ENCODE measurements around the gene ALDH1A2.
"Not testable (repeated sequence)": the region's sequence is repeated elsewhere in the genome, so short reads cannot be mapped to it uniquely, and the experiment has no call there.

Gene ALDH1A2

GRCh38 chr15:58066042-58066867, 744 bp upstream of the ALDH1A2 start:
- DNase-seq: peak in 2 of 6 experiments; percentile 12

GRCh38 chr15:58064980-58065444, 499 bp downstream of the ALDH1A2 start:
- DNase-seq: peak in 1 of 6 experiments; percentile 17

DNA sequence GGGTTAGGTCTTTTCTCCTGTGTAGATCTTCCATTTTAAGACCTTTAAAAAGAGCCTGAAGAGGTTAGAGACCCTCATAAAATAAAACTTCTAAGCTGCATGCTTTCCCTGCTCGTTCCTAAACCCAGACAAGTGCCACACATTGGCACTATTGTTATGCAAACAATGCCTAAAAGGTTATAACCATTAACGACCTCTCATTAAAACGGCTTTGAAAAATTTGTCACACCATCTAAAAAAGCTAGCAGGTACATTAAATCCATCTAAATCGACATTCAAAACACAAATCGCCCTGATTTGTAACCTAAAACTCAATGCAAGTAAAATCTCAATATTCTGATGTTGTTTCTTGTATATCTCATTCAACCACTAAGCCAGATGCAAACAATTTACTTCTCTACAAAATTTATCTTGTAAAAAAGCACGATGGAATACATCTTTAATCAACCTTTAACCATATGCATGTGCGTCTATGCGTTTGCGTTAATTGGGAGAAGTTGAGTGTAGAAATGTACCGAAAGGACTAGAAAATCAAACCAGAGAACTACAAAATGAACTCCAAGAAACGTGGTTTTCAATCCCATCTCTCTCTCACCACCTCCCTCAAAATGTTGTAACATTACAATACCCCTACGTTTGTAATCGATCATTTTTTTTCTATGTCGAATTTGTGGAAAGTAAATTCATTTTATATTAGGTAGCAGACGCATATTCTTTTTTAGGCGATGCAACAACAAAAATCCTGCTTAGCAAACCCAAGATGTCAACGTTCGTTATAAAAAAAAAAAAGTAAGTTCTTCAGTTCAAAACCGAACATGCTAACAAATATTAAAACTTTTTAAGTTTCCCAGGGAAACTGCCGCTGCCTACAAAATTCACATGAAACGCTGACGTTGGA, 1.2 kb downstream of the ALDH1A2 start:
- no peak for DNase-seq

GRCh38 chr15:58063614-58064013, 1.9 kb downstream of the ALDH1A2 start:
- no peak for DNase-seq

- DNase-seq: no peak
Measured at GRCh38 chr15:58062983-58063382, 2.5 kb downstream of the ALDH1A2 start.

DNA sequence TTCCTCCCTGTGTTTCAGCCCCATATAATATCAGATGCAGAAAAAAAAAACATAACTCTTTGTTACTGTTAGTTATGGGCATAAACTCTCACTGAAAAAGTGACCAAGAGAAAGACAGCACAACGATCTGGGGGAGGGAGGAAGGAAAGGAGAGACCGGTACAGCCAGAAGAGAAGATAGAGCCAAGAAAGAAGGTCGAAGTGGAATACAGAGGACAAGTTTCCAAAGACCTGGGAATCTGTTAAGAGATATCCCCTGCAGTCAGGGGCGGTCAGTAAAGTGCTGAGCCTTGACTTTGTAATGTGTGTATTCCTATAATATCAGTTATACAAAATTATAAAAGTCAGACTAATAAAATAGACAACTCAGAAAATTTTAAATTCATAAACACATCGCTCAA, 3.3 kb downstream of the ALDH1A2 start:
- DNase-seq: no peak

DNA sequence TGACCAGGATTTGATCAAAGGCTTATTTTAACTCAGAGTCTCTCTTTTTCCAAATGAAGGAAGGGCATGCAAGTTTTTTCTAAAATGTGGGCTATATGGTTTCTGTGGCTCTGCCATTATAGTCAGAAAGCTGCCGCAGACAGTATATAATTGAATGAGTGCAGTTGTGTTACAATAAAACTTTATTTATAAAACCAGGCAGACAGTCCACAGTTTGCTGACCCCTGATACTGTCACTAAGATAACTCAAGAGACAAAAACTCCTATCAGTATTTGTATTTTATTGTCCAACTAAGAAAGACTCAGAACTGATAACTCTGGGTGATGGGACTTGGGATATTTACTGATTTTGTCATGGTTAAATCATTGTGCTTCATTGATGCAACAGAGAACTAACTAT, 4.9 kb downstream of the ALDH1A2 start:
- no peak for DNase-seq

- no peak for DNase-seq
Measured at GRCh38 chr15:58058729-58059128, 6.8 kb downstream of the ALDH1A2 start.

DNA sequence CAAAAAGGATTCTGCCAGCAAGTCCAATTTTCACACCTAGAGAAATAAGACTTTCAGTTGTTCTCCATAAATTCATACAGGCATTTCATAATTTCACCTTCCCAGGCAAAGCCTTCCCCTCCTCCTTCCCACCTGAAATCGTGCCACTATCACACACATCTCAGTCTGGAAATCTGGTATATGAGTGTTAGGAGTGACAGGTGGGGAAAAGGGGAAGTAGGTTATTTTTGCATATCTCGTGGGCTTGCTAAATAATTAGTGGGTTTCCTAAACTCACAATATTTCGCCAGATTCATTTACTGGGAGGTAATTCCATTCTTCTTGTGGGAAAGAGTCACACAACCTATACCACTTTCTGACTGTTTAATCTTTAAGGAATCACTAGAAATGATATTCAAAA, 7.4 kb downstream of the ALDH1A2 start:
- DNase-seq: no peak

DNA sequence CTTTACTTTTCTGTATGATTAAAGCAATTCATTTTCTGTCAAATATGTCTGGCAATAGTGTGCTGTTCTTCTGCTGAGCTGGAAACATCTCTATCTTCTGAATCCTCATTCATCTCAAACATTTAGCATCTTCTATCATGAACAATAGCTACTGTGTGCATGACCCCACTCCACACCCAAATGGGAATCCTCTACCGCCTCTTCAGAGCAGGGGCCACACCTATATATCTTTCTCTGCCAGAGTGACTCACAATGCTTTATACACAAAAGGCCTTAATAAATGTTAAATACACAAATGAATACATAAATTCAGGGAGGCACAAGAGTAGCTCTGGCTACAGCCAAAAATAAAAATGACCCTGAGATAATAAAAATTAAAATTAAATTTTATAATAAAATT, 8.0 kb downstream of the ALDH1A2 start:
- DNase-seq: no peak

- no peak for DNase-seq
Measured at GRCh38 chr15:58056015-58056414, 9.5 kb downstream of the ALDH1A2 start.

- DNase-seq: no peak
Measured at GRCh38 chr15:58053315-58054153, 12.0 kb downstream of the ALDH1A2 start.

DNA sequence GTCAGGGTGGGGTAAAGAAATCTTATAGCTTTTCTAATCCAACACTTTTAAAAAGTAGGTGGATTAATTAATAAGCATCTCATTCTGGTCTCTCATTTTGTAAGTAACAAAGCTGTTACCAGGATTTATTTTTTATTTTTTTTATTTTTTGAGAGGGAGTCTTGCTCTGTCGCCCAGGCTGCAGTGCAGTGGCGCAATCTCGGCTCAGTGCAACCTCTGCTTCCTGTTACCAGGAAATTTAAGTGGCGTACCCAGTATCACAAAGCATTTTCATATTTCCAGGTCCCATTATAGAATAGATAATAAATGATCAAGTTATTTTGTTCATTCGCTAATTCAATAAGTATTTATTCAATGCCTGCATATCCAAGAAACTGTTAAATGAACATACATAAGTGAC, 13.2 kb downstream of the ALDH1A2 start:
- no peak for DNase-seq

GRCh38 chr15:58049520-58050227, 15.8 kb downstream of the ALDH1A2 start:
- DNase-seq: no peak

DNA sequence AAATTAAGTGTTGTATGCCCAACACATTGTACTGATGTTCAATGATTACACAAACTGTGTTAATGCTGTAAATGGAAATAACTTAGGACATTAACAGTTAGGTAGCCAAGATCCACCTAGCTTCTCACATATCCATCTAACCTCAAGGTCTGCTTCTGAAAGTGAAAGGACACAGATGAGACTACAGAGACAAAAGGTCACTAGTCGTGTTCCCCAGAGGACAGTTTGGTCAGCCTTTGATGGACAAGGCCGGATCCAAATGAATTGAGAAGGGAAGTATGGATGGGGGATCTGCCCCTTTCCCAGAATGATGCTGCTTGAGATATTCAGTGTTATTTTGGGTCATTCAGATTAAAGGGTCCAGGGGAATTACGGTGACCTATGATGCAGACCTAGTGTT, 17.2 kb downstream of the ALDH1A2 start:
- DNase-seq: no peak

DNA sequence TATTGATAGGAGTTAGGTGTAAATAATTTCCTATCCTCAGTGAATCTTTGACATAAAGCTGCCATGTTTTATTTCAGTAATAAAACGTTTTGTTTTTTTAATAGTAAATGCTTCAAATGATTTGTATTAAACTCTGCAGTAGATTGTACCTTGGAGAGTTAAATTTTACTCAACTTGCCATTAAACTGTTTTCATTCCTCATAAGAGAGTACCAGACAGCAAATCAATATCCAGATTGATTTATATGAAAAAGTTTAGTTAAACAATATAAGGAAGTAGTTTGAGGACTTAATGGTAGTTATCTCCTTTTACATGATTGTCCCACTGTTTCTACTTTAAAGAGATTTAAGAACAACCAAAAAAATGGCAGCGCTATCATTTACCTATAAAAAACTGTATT, 18.4 kb downstream of the ALDH1A2 start:
- no peak for DNase-seq

DNA sequence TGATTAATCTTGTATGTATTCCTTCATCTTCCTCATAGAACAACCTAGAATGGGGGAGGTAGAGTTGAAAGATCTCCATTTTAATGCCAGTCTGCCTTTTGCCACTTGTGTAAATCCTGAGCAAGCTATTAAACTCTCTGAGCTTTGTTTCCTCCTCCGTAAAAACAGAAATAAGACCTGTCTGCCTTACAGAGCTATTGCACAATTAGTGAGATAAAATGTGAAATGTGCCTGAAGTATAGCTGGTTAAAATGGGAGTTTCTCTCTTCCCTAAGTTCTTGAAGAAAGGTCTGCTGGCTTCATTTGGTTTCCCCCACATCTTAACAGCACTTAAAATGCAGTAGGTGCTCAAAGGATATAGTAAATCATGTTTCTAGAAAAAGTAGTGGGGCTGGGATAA, 19.0 kb downstream of the ALDH1A2 start:
- DNase-seq: no peak

DNA sequence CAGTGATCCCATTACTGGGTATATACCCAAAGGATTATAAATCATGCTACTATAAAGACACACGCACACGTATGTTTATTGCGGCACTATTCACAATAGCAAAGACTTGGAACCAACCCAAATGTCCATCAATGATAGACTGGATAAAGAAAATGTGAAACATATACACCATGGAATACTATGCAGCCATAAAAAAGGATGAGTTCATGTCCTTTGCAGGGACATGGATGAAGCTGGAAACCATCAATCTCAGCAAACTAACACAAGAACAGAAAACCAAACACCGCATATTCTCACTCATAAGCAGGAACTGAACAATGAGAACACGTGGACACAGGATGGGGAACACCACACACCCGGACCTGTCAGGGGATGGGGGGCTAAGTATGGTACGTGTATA, 20.1 kb downstream of the ALDH1A2 start:
- not testable (repeated sequence) for DNase-seq

DNA sequence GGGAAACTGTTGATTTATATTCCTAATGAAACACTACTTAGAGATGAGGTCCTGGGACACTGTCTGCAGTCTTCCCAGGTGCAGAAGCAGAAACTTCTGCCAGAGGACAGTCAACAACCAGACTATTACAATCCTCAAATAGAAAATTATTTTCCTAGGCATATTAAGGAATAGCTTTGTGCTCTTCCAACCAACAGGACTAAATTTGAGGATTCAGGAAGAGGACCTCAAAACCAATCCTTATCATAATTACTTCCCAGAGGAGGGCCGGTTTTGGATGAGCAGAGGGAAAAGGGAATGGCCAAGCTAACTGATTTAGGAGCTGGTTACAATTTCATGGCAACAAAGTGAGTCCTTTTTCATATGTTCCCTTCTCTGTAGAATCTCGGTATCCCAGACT, 21.0 kb downstream of the ALDH1A2 start:
- DNase-seq: no peak

DNA sequence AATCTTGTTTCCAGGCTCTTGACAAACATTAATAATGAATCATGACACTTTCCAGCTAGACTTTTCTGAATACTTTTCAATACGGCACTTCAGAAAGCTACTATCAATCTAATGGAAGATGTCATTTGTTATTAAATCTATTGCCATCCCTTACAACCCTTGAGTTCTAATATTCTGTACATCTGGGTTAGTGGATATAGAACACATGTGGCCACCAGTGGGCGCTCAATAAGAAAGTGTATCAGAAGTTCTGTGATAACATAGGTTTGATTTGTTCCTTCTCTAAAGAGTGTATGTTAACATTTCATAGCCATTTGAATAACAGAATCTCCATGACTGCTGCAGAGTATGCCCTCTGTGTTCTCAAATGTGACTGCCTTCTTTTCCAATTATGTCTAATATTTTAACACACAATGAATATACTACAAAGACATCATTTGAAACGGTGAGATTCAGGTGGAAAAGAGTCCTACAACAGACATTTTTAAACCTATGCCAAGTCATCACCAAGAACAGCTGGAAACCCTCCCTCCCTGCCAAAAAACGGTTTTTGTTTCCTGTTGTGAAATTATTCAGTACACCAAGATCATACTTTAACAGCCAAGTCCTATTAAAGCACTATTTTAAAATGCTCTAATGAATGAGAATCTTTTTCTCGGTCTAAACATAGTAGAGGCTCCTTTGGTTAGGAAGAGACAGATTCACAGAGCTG, 22.2 kb downstream of the ALDH1A2 start:
- peak in 3 of 6 experiments; percentile 12 to 28 (median 15) for DNase-seq

DNA sequence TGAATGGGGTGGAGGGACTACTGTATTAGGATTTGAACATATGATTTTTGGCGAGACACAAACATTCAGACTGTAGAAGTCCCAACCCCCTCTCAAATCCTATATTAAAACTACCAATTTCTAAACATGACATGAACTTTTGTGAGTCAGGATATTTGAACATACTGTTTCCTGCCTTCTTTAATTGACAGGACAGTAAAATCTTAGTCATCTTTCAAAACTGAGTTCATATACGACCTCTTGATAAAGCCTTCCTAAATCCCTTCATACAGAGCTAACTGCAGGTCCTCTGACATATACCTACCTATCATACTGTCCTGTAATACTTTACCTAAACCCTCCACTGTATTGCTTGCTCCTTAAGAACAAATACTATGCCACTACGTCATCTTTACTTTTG, 23.5 kb downstream of the ALDH1A2 start:
- DNase-seq: no peak

DNA sequence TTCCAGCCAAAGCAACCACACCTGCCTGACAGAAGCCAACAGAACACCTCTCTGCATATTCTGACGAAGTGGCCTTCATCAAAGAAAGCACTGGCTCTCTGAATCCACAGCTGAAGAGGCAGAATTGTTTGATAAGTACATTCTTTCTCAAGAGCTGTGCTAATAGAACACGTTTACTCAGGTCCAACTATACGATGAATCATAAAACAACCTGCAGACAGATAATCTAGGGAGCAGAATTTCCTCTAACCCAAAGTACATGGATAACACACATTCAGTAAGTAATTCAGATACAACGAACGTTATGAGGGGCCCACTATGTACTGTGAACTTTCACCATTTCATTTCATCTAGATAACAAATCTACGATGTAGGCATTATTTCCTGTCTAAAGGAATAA, 25.4 kb downstream of the ALDH1A2 start:
- DNase-seq: no peak

All from stimulated activated naive CD4-positive, alpha-beta T cell (primary cell).